SKM-1 treated with dmso at 0.1 percent for 144 hours (cell line): ENCODE results near the gene RNASE7.

Experiments used
- DNase-seq: peaks from one replicate; lab custom pipeline; 2025; ENCODE audit not compliant: unreplicated experiment; lab: John Stamatoyannopoulos, UW

RNASE7 gene

DNA sequence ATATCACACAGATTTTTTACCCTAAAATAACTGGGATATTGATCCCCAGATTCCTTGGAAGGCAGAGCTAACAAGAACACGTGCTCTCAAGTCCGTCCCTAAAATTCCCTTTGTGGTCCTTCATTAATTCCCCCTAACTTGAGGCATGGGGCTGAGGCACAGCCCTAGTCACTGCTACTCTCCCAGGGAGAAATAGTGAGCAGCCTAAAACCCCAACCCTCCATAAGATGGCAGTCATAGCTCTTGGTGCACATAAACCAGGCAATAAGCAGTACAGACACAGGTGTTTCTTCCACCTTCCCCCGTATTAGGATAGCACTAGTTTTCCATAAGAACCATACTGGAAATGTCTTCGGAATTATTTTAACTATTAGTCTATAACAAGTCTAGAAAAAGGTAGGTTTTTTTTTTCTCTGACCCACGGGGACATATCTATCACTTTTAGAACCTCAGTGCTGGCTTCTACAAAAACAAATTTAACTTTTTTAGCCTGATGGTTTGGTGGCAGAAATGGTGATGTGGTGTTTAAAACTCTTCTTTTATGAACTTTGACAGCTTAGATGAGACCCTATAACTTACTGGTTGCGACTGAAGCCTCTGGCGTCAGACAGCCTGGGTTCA lies 24.8 kb downstream of the RNASE7 start:
- no peak for DNase-seq

DNA sequence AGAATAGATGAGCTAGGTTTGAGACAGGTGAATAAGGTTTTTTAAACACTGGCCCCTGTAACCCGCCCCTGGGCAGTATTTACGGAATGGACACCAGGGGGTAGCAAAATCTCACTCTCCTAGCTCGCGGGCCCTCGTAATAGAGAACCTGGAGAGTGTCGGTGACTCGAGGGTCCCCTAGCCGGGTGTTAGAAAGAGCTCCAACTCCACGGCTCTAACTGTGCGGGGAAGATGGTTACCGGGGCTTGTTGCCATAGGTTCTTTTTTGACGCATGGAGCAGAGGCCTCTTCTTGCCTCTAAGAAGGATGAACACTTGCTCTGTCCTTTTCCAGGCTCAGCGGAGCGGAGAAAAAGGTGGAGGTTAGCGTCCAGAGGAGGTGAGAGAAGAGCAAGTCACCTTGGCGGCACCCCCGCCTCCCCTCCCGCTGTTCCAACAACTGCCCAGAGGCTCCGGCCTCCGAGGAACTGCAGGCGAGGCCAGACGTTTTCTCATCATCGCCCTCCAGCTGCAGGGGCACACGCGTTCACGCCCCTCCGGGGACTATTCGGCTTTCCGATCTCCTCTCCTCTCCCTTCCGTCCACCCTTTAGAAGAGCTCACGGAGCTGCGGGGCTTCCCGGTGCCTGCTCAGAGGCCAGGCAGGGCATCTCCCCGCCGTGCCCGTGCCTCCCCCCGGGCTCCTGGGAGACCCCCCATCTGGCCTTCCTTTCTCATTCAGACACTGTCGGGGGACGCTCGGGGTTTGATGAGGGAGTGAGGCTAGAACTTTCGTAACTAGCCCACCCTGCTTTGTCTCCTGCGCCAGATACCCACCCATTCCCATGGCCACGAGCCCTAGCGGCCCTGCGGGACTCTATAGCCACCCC lies 26.6 kb downstream of the RNASE7 start:
- DNase-seq: no peak

DNA sequence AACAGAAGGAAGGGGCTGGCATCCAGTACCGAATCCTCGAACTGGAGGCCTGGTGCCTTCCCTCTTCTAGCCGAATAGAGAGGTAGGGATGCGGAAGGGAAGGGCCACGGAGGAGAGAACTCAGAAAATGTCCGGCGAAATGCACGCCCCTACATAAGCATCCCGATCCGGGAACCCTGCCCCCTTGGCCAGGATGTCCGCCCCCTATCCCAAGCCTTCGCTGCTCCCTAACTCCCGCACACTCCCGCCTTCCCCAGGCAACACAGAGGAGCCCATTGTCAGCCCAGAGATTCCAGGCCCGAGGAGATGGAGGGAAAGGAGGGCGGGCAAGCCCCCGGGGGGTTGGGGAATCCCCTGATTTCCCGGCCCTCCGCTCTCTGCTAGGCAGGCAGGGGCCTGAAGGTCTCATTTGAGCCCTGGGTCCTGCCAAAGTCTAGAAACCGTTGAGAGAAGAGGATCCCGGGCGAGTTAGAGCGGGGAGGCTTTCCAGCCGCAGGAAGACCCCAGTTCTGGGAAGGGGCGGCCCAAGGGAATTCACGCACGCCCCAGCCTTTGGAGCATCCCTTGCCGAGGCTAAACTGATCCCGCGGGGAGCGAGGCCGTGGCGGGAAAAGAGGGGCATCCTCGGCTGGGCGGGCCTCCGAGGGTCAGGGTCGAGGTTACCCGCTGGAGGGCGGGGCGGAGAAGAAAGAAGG lies 27.4 kb downstream of the RNASE7 start:
- DNase-seq: no peak

DNA sequence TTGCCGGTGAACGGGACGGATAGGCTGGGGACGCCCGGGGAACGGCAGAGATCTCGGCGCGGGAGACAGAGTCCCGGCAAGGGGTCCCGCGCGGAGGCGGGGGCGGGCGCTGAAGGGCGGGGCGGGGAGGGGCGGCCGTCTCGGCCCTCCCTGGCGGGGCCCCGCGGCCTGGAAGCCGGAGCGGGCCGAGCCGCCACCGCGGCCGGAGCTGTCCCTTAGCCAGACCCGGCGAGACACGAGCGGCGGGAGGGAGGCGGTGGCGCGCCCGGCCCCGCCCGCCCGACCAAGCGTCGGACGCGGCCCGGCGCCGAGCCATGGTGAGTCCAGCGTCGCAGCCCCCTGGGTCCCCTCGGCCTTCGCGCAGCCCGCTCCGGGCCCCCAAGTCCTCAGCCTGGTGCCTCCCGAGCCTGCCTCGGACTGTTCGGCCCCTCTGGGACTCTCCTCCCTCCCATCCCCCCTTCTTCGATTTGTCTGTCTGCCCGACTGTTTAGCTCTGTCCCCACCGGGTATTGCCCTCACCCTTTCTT lies 28.0 kb downstream of the RNASE7 start, which contains the start of gene ARHGEF40:
ARHGEF40 (plus strand) TSS at position 222 of the 527 bp plus-strand sequence; CDS start at position 315, 93 bp downstream.
- no peak for DNase-seq

DNA sequence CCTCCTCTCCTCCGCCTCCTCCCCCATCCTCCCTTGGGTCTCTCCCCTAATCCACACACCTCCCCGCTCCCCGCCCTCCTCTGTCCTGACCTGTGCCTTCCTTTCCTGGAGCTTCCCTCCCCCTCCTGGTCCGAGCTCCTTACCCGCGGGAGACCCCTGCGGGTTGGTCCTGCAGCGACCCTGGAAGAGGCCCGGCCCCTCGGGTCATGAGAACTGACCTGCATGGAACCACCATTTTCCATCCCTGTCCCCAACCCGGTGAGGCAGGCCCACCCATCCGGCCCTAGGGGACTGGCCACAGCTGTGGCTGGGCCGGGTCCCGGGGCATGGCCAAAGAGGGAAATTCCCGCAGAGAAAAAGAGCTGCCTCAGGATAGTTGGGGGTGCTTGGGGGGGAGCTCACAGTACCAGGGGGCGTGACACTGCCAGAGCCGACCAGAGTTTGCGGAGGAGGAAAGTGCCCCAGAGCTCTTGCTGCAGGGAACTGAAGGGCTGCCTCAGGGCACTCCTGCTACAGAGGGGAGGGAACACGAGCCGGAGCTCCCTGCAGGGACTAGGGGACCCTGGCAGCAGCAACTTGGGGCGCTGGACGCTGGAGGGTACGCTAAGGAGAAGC lies 28.6 kb downstream of the RNASE7 start:
- DNase-seq: no peak

DNA sequence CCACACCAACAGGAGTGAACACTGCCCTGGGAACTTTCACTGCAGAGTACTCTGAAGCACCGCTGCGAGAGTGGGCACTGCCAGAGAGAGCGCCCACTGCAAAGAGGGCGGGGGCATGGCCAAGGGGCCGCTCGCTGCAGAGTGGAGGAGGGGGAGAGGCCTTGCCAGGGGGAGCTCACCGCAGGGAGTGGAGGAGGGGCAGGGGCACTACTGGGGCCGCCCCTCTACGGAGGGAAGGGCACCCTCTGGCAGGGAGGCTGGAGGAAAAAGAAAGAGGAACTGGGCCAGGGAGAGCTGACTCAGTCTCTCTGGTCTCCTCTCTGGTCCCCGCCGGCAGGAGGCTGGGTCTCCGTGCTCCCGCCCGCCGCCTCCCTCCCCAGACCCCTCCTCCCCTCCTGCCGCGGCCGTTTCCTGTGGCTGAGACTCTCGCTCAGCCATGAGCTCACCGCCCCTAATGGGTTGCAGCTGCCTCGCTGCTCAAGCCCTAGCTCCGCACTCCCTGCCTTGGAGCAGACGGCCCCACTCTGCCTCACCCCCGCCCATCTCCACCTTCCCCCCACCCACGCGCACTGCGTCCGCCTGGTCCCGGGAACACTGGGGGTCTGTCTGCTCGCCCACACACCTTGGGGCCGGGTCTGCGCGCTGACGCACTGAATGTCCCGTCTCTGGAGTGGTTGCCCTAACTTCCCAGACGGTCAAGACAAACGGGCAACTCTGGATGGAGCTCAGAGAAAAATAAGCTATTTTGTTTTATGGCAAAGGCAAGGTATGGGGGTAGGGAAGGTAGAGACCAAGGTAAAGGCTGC lies 29.3 kb downstream of the RNASE7 start:
- DNase-seq: peak; percentile 67

DNA sequence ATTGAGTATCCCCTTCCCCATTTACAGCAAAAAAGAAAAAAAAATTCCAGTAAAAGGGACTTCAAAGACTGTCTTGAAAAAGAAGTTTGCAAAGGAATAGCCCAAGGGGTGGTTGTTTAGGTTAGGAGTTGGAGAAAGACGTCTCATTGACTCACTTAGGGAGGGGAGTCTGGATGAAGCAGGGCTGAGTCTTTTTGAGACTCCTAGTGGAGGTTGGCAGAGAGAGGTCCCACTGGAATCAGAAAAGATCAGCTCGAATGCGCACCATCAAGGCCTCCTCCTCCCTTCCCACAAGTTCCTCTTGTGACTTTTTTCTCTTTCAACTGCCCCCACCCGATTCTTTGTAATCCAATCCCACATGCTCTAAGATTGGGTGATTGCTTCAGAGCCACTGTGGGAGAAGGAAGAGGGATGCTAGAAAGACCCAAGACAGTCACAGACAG lies 29.9 kb downstream of the RNASE7 start:
- DNase-seq: peak; percentile 71

DNA sequence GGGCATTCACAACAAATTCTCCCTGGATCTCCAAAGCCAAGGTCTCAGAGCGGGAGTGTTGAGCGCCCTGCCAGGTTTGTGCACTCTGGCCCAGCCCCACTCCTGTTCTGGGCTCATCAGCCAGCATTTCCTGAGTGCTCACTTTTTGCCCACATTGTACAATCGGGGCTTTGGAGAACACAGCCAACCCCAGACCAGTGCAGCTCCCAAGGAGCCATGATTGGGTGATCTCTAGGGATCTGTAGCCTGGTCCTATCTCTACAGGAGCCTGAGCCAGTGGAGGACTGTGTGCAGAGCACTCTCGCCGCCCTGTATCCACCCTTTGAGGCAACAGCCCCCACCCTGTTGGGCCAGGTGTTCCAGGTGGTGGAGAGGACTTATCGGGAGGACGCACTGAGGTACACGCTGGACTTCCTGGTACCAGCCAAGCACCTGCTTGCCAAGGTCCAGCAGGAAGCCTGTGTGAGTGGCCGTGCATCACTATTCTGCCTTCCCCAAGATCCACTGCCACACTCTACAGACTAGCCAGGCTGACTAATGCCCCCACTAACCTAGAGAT lies 30.7 kb downstream of the RNASE7 start:
- no peak for DNase-seq

DNA sequence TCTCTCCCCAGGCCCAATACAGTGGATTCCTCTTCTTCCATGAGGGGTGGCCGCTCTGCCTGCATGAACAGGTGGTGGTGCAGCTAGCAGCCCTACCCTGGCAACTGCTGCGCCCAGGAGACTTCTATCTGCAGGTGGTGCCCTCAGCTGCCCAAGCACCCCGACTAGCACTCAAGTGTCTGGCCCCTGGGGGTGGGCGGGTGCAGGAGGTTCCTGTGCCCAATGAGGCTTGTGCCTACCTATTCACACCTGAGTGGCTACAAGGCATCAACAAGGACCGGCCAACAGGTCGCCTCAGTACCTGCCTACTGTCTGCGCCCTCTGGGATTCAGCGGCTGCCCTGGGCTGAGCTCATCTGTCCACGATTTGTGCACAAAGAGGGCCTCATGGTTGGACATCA lies 31.8 kb downstream of the RNASE7 start:
- DNase-seq: no peak

DNA sequence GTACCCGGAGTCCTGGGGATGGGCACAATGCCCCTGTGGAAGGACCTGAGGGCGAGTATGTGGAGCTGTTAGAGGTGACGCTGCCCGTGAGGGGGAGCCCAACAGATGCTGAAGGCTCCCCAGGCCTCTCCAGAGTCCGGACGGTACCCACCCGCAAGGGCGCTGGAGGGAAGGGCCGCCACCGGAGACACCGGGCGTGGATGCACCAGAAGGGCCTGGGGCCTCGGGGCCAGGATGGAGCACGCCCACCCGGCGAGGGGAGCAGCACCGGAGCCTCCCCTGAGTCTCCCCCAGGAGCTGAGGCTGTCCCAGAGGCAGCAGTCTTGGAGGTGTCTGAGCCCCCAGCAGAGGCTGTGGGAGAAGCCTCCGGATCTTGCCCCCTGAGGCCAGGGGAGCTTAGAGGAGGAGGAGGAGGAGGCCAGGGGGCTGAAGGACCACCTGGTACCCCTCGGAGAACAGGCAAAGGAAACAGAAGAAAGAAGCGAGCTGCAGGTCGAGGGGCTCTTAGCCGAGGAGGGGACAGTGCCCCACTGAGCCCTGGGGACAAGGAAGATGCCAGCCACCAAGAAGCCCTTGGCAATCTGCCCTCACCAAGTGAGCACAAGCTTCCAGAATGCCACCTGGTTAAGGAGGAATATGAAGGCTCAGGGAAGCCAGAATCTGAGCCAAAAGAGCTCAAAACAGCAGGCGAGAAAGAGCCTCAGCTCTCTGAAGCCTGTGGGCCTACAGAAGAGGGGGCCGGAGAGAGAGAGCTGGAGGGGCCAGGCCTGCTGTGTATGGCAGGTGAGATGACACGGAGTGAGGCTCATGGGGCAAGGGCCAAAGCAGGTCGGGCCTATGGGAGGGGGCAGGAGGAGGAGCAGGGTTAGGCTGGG lies 32.5 kb downstream of the RNASE7 start:
- no peak for DNase-seq

DNA sequence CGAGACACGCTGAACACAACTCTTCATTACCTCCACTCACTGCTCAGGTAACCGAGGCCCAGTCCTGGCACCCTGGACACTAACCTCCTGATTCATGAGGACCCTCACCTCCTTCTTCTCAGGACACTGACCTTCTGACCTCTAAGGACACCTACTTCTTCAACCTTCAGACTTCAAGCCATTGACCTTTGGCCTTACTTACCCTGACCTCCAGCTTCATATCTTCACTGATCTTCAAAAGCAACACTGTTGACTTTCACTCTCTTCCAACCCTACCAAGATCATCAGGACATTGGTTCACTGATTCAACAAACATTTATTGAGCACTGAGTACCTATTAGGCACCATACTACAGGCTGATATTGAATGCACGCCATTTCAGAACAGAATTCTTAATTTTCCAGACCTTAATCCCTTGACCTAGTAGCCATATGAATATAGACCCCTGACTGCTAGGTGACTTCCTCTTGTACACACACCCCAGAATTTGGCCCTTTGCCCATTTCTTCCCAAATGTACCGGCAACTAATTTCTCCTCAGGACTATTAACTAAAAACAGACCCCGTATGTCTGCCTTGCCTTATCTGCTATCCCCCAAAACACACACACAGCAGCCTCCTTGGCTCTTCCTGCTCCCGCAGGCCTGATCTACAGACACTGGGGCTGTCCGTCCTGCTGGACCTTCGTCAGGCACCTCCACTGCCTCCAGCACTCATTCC lies 33.7 kb downstream of the RNASE7 start:
- DNase-seq: no peak

DNA sequence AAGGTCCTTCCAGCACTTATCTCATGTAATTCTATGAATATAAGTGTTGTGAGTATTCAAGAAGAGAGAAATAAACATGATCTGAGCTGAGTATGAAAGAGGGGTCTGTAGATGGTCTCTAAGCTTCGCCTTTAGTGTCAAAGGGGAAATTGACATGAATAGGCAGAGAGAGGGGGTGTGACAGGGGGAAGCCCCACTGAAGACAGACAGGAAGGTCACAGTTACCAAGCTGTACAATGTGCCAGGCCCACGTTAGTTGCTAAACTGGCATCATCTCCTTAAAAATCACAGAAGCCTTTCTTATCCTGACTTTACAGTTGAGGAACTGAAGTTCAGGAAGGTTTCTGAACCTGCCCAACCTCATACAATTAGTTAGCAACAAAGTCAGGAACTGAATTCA lies 35.5 kb downstream of the RNASE7 start:
- DNase-seq: no peak

DNA sequence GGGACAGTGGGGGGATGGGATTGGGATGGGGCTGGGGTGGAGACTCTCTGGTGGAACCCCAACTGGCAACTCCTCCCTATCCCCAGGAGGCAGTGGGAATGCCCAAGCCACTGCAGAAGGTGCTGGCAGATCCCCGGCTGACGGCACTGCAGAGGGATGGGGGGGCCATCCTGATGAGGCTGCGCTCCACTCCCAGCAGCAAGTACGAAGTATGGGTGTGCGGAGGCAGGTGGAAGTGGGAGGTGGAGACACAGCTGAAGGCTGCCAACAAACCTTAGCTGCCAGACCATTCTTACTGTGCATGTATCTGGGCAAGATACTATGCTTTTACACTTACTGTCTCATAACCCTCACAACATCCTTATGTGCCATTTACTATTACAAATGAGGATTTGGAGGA lies 36.1 kb downstream of the RNASE7 start:
- DNase-seq: no peak

DNA sequence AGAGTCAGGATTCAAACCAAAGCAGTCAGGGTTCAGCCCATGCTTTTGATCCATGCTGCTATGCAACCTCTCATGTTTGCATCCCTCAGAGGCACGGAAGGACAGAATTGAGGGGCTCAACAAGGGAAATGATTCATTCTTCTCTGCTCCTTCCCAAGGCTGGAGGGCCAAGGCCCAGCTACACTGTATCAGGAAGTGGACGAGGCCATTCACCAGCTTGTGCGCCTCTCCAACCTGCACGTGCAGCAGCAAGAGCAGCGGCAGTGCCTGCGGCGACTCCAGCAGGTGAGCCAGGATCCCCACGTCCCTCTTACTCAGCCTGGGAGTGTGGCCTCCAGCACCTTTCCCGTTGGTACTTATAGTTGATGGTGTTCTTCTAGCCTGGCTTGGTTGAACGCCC lies 36.6 kb downstream of the RNASE7 start:
- DNase-seq: no peak

DNA sequence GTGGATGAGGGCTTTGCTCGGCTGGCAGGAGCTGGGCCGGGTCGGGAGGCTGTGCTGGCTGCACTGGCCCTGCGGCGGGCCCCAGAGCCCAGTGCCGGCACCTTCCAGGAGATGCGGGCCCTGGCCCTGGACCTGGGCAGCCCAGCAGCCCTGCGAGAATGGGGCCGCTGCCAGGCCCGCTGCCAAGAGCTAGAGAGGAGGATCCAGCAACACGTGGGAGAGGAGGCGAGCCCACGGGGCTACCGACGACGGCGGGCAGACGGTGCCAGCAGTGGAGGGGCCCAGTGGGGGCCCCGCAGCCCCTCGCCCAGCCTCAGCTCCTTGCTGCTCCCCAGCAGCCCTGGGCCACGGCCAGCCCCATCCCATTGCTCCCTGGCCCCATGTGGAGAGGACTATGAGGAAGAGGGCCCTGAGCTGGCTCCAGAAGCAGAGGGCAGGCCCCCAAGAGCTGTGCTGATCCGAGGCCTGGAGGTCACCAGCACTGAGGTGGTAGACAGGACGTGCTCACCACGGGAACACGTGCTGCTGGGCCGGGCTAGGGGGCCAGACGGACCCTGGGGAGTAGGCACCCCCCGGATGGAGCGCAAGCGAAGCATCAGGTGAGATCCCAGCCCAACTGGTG lies 39.5 kb downstream of the RNASE7 start:
- no peak for DNase-seq

DNA sequence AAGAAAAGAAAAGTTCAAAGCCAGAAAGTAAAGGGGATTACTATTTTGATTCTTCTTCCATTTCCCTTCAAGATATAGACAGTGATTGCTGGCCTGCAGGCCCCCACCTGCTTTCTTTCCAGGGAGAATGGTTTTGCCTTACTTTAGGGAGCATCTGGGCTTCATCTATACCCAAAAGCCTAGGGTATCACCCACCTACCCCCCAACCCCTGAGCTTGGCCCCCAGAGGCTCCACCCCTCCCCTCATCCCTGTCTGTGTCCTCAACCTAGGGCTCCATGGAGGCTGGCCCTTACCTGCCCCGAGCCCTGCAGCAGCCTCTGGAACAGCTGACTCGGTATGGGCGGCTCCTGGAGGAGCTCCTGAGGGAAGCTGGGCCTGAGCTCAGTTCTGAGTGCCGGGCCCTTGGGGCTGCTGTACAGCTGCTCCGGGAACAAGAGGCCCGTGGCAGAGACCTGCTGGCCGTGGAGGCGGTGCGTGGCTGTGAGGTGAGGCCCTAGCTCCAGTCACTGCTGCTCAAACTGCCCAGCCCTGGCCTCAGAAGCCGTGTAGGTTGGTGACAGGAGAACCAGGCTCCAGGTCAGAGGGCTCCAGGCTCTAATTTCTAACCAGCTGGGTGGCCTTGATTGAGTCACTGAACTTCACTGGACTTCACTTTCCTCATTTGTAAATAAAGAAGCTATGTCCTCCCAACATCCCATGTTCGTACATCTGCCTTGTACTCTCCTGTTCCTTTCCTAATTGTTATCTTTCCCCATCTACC lies 41.6 kb downstream of the RNASE7 start:
- DNase-seq: no peak

DNA sequence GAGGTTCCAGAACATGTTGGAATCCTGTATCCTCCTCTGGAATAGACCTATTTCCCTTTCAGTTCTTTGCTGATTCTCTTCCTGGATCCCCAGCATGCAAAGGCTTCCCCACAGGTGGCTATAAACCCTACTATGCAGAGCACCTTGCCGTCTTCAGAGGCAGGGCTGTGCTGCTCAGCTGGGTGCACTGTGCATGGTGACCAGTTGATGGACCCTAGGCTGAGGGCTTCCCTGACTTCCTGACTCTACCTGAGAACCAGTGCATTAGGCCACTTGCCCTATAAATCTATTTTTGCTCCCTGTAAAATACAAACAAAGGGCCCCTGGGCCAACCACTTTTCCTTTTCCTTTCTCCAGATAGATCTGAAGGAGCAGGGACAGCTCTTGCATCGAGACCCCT lies 42.2 kb downstream of the RNASE7 start:
- no peak for DNase-seq
